ENCODE data around the gene DMKN.

DMKN gene

GRCh38 chr19:35546532-35546931, 33.1 kb upstream of the DMKN start:
- TF ChIP-seq, protein P1, sequence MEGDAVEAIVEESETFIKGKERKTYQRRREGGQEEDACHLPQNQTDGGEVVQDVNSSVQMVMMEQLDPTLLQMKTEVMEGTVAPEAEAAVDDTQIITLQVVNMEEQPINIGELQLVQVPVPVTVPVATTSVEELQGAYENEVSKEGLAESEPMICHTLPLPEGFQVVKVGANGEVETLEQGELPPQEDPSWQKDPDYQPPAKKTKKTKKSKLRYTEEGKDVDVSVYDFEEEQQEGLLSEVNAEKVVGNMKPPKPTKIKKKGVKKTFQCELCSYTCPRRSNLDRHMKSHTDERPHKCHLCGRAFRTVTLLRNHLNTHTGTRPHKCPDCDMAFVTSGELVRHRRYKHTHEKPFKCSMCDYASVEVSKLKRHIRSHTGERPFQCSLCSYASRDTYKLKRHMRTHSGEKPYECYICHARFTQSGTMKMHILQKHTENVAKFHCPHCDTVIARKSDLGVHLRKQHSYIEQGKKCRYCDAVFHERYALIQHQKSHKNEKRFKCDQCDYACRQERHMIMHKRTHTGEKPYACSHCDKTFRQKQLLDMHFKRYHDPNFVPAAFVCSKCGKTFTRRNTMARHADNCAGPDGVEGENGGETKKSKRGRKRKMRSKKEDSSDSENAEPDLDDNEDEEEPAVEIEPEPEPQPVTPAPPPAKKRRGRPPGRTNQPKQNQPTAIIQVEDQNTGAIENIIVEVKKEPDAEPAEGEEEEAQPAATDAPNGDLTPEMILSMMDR (conservative IDR thresholded peaks at IDR 0.05) = no peak
- H3K27ac ChIP-seq = peak overlapping the region; percentile 84

- TF ChIP-seq, protein P1 (conservative IDR thresholded peaks at IDR 0.05) = no peak
- H3K27ac ChIP-seq = peak overlapping the region; percentile 84
Observed at GRCh38 chr19:35545855-35546381, 32.5 kb upstream of the DMKN start.

- TF ChIP-seq, protein P1 (conservative IDR thresholded peaks at IDR 0.05) = no peak
- peak within 1 kb of the TSS; percentile 84 for H3K27ac ChIP-seq
Observed at GRCh38 chr19:35545001-35545854, 31.8 kb upstream of the DMKN start, which contains the start of gene TMEM147. TSS of gene TMEM147 (plus strand) at chr19:35545626. CDS start at chr19:35545740, 114 bp downstream.

GRCh38 chr19:35544110-35544802, 30.8 kb upstream of the DMKN start:
- H3K27ac ChIP-seq = peak overlapping the region; percentile 84; the same call in 1 of the 2 replicates
- TF ChIP-seq, protein P1 (conservative IDR thresholded peaks at IDR 0.05) = no peak

GRCh38 chr19:35543280-35544109, 30.0 kb upstream of the DMKN start:
- TF ChIP-seq, protein P1 (conservative IDR thresholded peaks at IDR 0.05) = no peak
- H3K27ac ChIP-seq = no peak overlapping the region

- no peak overlapping the region for H3K27ac ChIP-seq
Observed at GRCh38 chr19:35542209-35542608, 28.8 kb upstream of the DMKN start.

More at GRCh38 chr19:35542209-35542608, 28.8 kb upstream of the DMKN start:
- TF ChIP-seq, protein P1 (conservative IDR thresholded peaks at IDR 0.05) = no peak
